Neural progenitor cell (in vitro differentiated cells): Measurements from ENCODE around the gene SLC35B4.

Source experiments
- EZH2 ChIP-seq: fragments of 200-600 bp; sonication (generic); IDR thresholded peaks from 2 replicates; pipeline ENCODE4 v1.6.1; 2017; ENCODE audit warnings: antibody characterized with exemption, mild to moderate bottlenecking, moderate library complexity
- EZH2phosphoT487 ChIP-seq: fragments of 200-600 bp; sonication (generic); IDR thresholded peaks from 2 replicates; pipeline ENCODE4 v1.6.1; 2017; ENCODE audit warnings: antibody characterized with exemption
- TF ChIP-seq, protein P1 (sequence below): fragments of 200-600 bp; sonication (generic); IDR thresholded peaks from 2 replicates; pipeline ENCODE4 v1.5.1; 2017; ENCODE audit warnings: antibody characterized with exemption, mild to moderate bottlenecking

DNA sequence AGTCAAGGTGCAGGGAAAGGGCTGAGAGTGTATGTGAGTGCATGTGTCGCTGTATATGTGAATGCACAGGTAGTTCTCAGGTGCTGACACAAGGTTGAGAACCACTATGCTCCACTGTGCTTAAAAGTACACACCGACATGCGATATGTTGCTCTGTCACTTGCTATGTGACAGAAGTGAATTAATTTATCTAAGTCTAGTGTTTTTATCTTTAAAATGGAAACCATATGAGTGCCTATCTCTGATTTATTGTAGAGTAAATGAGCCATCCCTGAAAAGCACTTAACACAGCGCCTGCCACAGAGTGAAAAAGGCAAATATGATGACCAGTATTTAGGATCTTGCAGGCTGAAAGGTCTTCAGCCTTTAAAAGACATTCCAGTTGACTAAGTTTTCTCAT lies 4.9 kb downstream of the SLC35B4 start:
- TF ChIP-seq, protein P1, sequence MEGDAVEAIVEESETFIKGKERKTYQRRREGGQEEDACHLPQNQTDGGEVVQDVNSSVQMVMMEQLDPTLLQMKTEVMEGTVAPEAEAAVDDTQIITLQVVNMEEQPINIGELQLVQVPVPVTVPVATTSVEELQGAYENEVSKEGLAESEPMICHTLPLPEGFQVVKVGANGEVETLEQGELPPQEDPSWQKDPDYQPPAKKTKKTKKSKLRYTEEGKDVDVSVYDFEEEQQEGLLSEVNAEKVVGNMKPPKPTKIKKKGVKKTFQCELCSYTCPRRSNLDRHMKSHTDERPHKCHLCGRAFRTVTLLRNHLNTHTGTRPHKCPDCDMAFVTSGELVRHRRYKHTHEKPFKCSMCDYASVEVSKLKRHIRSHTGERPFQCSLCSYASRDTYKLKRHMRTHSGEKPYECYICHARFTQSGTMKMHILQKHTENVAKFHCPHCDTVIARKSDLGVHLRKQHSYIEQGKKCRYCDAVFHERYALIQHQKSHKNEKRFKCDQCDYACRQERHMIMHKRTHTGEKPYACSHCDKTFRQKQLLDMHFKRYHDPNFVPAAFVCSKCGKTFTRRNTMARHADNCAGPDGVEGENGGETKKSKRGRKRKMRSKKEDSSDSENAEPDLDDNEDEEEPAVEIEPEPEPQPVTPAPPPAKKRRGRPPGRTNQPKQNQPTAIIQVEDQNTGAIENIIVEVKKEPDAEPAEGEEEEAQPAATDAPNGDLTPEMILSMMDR: no peak
- TF ChIP-seq EZH2: no peak
- no peak for TF ChIP-seq EZH2phosphoT487
